MM.1S (cell line): Measurements from ENCODE around the gene NTRK3.

Experiments
- DNase-seq: peaks from one replicate; pipeline ENCODE4 v3.0.0-alpha.2; 2015
- H2AFZ ChIP-seq: fragments of 300-600 bp; sonication (generic); 2 replicates; pipeline ENCODE4 v1.6.0; 2016; ENCODE audit warnings: antibody characterized with exemption, low read length
- H3F3A ChIP-seq: fragments of 300-600 bp; sonication (generic); 2 replicates; pipeline ENCODE4 v1.6.1; 2016; ENCODE audit warnings: mild to moderate bottlenecking, antibody characterized with exemption, low read length, moderate library complexity, mixed read lengths; ENCODE audit not compliant: insufficient read depth
- H3K27ac ChIP-seq: fragments of 300-600 bp; sonication (generic); 2 replicates; pipeline ENCODE4 v1.5.1; 2016; ENCODE audit warnings: mild to moderate bottlenecking, low read length
- H3K27me3 ChIP-seq: fragments of 300-600 bp; sonication (generic); replicated peaks from 2 replicates; pipeline ENCODE4 v1.6.0; 2016; ENCODE audit warnings: low read length; ENCODE audit not compliant: insufficient read depth
- H3K36me3 ChIP-seq: fragments of 300-600 bp; sonication (generic); replicated peaks from 2 replicates; pipeline ENCODE4 v1.6.1; 2016; ENCODE audit warnings: mild to moderate bottlenecking, low read length, mixed read lengths; ENCODE audit not compliant: insufficient read depth
- H3K4me1 ChIP-seq: fragments of 300-600 bp; sonication (generic); 2 replicates; pipeline ENCODE4 v1.6.1; 2016; ENCODE audit warnings: low read length, mixed read lengths
- H3K4me2 ChIP-seq: fragments of 300-600 bp; sonication (generic); 2 replicates; pipeline ENCODE4 v1.6.0; 2016; ENCODE audit warnings: low read depth, low read length
- H3K4me3 ChIP-seq: fragments of 300-600 bp; sonication (generic); 2 replicates; pipeline ENCODE4 v1.5.1; 2016; ENCODE audit warnings: low read length, mixed read lengths
- H3K79me2 ChIP-seq: fragments of 300-600 bp; sonication (generic); 2 replicates; pipeline ENCODE4 v1.6.1; 2016; ENCODE audit warnings: mixed run types, low read length, mixed read lengths
- H3K9ac ChIP-seq: fragments of 300-600 bp; sonication (generic); 2 replicates; pipeline ENCODE4 v1.6.1; 2016; ENCODE audit warnings: low read length, mixed read lengths
- H3K9me2 ChIP-seq: fragments of 300-600 bp; sonication (generic); replicated peaks from 2 replicates; pipeline ENCODE4 v1.6.1; 2016; ENCODE audit warnings: mild to moderate bottlenecking, low read length, mixed read lengths; ENCODE audit not compliant: insufficient read depth
- H3K9me3 ChIP-seq: fragments of 300-600 bp; sonication (generic); replicated peaks from 2 replicates; pipeline ENCODE4 v1.6.1; 2016; ENCODE audit warnings: mild to moderate bottlenecking, low read length, mixed read lengths; ENCODE audit not compliant: insufficient read depth
- H4K20me1 ChIP-seq: fragments of 300-600 bp; sonication (generic); 2 replicates; pipeline ENCODE4 v1.6.1; 2016; ENCODE audit warnings: mild to moderate bottlenecking, low read length, moderate library complexity, mixed read lengths; ENCODE audit not compliant: insufficient read depth
- CTCF ChIP-seq: fragments of 300-600 bp; sonication (generic); IDR thresholded peaks from 2 replicates; pipeline ENCODE4 v1.5.1; 2016; ENCODE audit warnings: antibody characterized with exemption, low read length, mixed read lengths
- EZH2 ChIP-seq: fragments of 300-600 bp; sonication (generic); optimal IDR thresholded peaks from 2 replicates; pipeline ENCODE3; 2017; ENCODE audit warnings: low read depth, mild to moderate bottlenecking, antibody characterized with exemption, low read length, mixed read lengths
- EZH2phosphoT487 ChIP-seq: fragments of 300-600 bp; sonication (generic); IDR thresholded peaks from 2 replicates; pipeline ENCODE4 v1.6.1; 2018; ENCODE audit warnings: antibody characterized with exemption, low read length

The NTRK3 gene

GRCh38 chr15:88108477-88108876, 148.1 kb downstream of the NTRK3 start:
- H3K4me2 ChIP-seq: no peak overlapping the region
- no peaks in the 10 kb centered on the region for H3K9me3 ChIP-seq

GRCh38 chr15:88106074-88106473, 150.5 kb downstream of the NTRK3 start:
- DNase-seq: no peak
- Histone ChIP-seq H3K4me2 (no peak overlapping the region), H3K9ac (no peak overlapping the region), H2AFZ (no peak overlapping the region), H3K27ac (no peak overlapping the region), H3K79me2 (no peaks in the 10 kb centered on the region), H3K27me3 (no peaks in the 10 kb centered on the region), H3K9me3 (no peaks in the 10 kb centered on the region), H3K4me1 (no peaks in the 10 kb centered on the region), H3K4me3 (no peak overlapping the region), H4K20me1 (no peaks in the 10 kb centered on the region), H3K36me3 (no peaks in the 10 kb centered on the region), H3F3A (no peaks in the 10 kb centered on the region), H3K9me2 (no peaks in the 10 kb centered on the region)
- no peak for TF ChIP-seq CTCF
- TF ChIP-seq EZH2: no peak
- TF ChIP-seq EZH2phosphoT487: no peak

More at GRCh38 chr15:88108477-88108876, 148.1 kb downstream of the NTRK3 start:
- TF ChIP-seq CTCF: no peak
- no peak for TF ChIP-seq EZH2phosphoT487
- no peak for TF ChIP-seq EZH2
- H3K9ac ChIP-seq: no peak overlapping the region
- no peaks in the 10 kb centered on the region for H4K20me1 ChIP-seq
- H3K79me2 ChIP-seq: no peaks in the 10 kb centered on the region
- no peak for DNase-seq
- no peak overlapping the region for H3K4me3 ChIP-seq
- no peak overlapping the region for H3K27ac ChIP-seq
- no peaks in the 10 kb centered on the region for H3K36me3 ChIP-seq
- H3F3A ChIP-seq: no peaks in the 10 kb centered on the region
- no peaks in the 10 kb centered on the region for H3K9me2 ChIP-seq
- no peaks in the 10 kb centered on the region for H3K4me1 ChIP-seq
- no peak overlapping the region for H2AFZ ChIP-seq
- no peaks in the 10 kb centered on the region for H3K27me3 ChIP-seq

- H3K27me3 ChIP-seq: no peaks in the 10 kb centered on the region
- TF ChIP-seq EZH2phosphoT487 (no peak), CTCF (no peak), EZH2 (no peak)
Observed at GRCh38 chr15:88104357-88104756, 152.2 kb downstream of the NTRK3 start.

More at GRCh38 chr15:88104357-88104756, 152.2 kb downstream of the NTRK3 start:
- Histone ChIP-seq H3F3A (no peaks in the 10 kb centered on the region), H3K9me3 (no peaks in the 10 kb centered on the region), H3K9ac (no peak overlapping the region), H3K4me1 (no peaks in the 10 kb centered on the region), H3K9me2 (no peaks in the 10 kb centered on the region), H3K27ac (no peak overlapping the region), H3K79me2 (no peaks in the 10 kb centered on the region), H3K36me3 (no peaks in the 10 kb centered on the region), H3K4me2 (no peak overlapping the region), H4K20me1 (no peaks in the 10 kb centered on the region), H2AFZ (no peak overlapping the region), H3K4me3 (no peak overlapping the region)
- no peak for DNase-seq
